ENCODE measurements around the gene RAB22A.
A peak's percentile ranks its signal among the peaks of the same experiment; 100 is the strongest.
"Not testable (repeated sequence)": the region's sequence is repeated elsewhere in the genome, so short reads cannot be mapped to it uniquely, and the experiment has no call there.

Gene RAB22A

DNA sequence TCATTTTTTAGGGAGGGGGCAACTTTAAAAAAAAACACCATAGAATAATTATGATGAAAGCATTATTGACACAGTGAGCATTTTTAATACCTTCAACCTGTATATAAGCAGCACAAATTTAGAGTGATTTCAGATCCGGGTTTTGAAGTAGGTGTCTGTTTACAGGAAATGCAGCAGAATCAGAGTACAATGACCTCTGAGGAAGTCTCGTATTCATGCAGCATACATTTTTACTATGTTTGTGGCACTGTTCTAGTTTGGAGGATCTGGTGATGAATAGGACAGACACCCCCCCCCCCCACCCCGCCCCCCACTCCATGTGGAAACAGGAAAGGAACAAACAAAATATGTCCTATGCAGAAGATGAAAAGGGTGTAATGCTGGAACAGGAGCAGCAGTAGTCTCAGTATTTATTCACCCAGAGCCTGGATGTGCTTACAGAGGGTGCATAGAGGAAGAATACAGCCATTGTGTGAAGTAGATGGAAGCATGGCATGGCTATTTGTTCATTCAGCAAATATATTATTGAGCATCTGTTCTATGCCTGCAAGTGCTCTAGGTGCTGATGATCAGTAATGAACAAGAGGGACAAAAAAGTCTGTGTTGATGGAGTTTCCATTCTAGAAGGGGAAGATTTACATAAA is 99.2 kb downstream of the RAB22A start:
- Histone ChIP-seq H3K4me2 (peak overlapping the region in 3 of 11 experiments; percentile 49 to 61 (median 51); a peak in 5 of 22 replicates), H3K4me3 (no peak overlapping the region), H3K36me3 (peaks cover 14 to 46% (median 32%) of the 10 kb centered on the region in 11 experiments), H3K9ac (no peak overlapping the region), H3K9me3 (replicated peaks in 1 of 11) (peaks cover 17 to 48% (median 45%) of the 10 kb centered on the region in 11 experiments; a peak in 20 of 22 replicates), H4K20me1 (peaks cover 30 to 79% (median 47%) of the 10 kb centered on the region in 11 experiments), H3K4me1 (peaks cover 0 to 40% (median 12%) of the 10 kb centered on the region in 10 experiments; a peak in 15 of 20 replicates), H3K27ac (no peak overlapping the region), H3K27me3 (no peaks in the 10 kb centered on the region)
- TF ChIP-seq Cebpa-rat (IDR thresholded peaks at IDR 0.05) = no peak

DNA sequence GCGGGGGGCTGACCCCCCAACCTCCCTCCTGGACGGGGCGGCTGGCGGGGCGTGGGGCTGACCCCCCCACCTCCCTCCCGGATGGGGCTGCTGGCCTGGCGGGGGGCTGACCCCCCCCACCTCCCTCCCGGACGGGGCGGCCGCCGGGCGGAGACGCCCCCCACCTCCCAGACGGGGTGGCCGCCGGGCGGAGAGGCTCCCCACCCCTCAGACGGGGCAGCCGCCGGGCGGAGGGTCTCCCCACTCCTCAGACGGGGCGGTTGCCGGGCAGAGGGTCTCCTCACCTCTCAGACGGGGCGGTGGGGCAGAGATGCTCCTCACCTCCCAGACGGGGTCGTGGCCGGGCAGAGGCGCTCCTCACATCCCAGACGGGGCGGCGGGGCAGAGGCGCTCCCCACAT is 104.7 kb downstream of the RAB22A start:
- H4K20me1 ChIP-seq = peaks cover 22 to 68% (median 39%) of the 10 kb centered on the region in 11 experiments; a peak in 19 of 22 replicates
- peaks cover 17 to 52% (median 45%) of the 10 kb centered on the region in 11 experiments; a peak in 20 of 22 replicates for H3K9me3 ChIP-seq (replicated peaks in 1 of 11)
- not testable (repeated sequence) for H3K27me3 ChIP-seq, H3K27ac ChIP-seq, H3K9ac ChIP-seq, H3K4me2 ChIP-seq, H3K4me3 ChIP-seq
- H3K36me3 ChIP-seq = peaks cover 32 to 67% (median 54%) of the 10 kb centered on the region in 11 experiments
- peaks cover 3 to 15% (median 11%) of the 10 kb centered on the region in 10 experiments; a peak in 12 of 20 replicates for H3K4me1 ChIP-seq

DNA sequence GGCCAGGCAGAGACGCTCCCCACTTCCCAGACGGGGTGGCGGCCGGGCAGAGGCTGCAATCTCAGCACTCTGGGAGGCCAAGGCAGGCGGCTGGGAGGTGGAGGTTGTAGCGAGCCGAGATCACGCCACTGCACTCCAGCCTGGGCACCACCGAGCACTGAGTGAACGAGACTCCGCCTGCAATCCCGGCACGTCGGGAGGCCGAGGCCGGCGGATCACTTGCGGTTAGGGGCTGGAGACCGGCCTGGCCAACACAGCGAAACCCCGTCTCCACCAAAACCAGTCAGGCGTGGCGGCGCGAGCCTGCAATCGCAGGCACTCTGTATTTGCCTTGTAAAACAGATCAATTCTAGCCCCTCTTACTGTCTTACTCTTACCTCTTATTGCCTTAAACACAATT is 105.3 kb downstream of the RAB22A start:
- H3K9ac ChIP-seq, H3K4me2 ChIP-seq: not testable (repeated sequence)

DNA sequence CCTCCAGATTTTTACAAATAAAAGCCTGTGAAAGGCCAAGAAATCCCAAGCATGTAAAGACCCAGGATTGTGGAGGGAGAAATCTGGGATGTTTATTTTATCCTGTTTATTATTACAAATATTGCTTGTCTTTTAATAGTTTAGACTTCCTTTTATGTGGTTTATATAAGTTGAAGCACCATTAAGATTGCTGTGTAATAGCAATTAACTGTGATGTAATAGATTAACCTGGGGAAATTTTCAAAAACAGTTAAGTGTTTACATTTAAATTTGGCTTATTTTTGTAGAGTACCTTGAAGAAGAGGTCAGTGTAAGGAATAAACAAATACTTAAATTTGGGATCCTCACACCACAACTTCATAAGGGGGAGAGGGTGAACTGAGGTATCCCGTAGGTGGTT is 106.5 kb downstream of the RAB22A start:
- TF ChIP-seq Cebpa-rat (IDR thresholded peaks at IDR 0.05) = no peak
- Histone ChIP-seq H3K27me3 (no peaks in the 10 kb centered on the region), H3K9me3 (replicated peaks in 1 of 11) (peaks cover 7 to 34% (median 30%) of the 10 kb centered on the region in 11 experiments; a peak in 20 of 22 replicates), H3K27ac (no peak overlapping the region), H3K9ac (no peak overlapping the region), H3K36me3 (peaks cover 43 to 68% (median 61%) of the 10 kb centered on the region in 11 experiments), H3K4me2 (peak overlapping the region in 7 of 11 experiments; percentile 2 to 40 (median 20); a peak in 3 of 22 replicates), H3K4me1 (peaks cover 3 to 15% (median 9%) of the 10 kb centered on the region in 10 experiments; a peak in 12 of 20 replicates), H3K4me3 (no peak overlapping the region), H4K20me1 (peaks cover 26 to 72% (median 51%) of the 10 kb centered on the region in 11 experiments; a peak in 19 of 22 replicates)

More for the DNA sequence above, 105.3 kb downstream of the RAB22A start:
- peaks cover 3 to 15% (median 9%) of the 10 kb centered on the region in 10 experiments; a peak in 12 of 20 replicates for H3K4me1 ChIP-seq
- H3K27ac ChIP-seq, H3K27me3 ChIP-seq, H3K4me3 ChIP-seq: not testable (repeated sequence)
- peaks cover 17 to 47% (median 43%) of the 10 kb centered on the region in 11 experiments; a peak in 20 of 22 replicates for H3K9me3 ChIP-seq (replicated peaks in 1 of 11)
- peaks cover 22 to 71% (median 43%) of the 10 kb centered on the region in 11 experiments; a peak in 19 of 22 replicates for H4K20me1 ChIP-seq
- peaks cover 37 to 68% (median 60%) of the 10 kb centered on the region in 11 experiments for H3K36me3 ChIP-seq

DNA sequence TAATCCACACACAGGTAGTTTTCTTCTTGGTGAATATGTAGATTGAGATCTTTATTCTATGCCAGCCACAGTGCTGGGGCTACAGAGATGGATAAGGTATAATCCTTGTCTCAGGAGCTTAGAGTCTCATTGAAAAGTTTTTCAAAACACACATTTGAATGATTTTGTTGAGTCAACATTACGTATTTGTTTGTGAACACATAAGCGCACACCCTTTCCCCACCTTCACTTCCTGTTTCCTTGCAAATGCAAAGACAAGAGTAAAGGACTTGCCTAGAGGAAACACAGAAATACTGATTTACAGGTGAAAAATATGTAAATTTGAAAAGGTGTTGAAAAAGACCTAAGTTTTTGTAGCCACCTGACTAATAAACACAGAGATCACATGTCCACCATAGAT is 107.3 kb downstream of the RAB22A start:
- Histone ChIP-seq H3K4me2 (peak overlapping the region in 3 of 11 experiments; percentile 2 to 22 (median 20); a peak in 3 of 22 replicates), H3K27me3 (no peaks in the 10 kb centered on the region), H3K9me3 (replicated peaks in 1 of 11) (peaks cover 0 to 26% (median 23%) of the 10 kb centered on the region in 11 experiments; a peak in 20 of 22 replicates), H3K36me3 (peaks cover 42 to 68% (median 61%) of the 10 kb centered on the region in 11 experiments), H3K4me3 (no peak overlapping the region), H3K4me1 (peaks cover 3 to 15% (median 9%) of the 10 kb centered on the region in 10 experiments; a peak in 12 of 20 replicates), H3K9ac (no peak overlapping the region), H4K20me1 (peaks cover 26 to 73% (median 55%) of the 10 kb centered on the region in 11 experiments; a peak in 19 of 22 replicates), H3K27ac (no peak overlapping the region)
- TF ChIP-seq Cebpa-rat (IDR thresholded peaks at IDR 0.05) = no peak

Data from BLaER1 treated with 17β-estradiol and CSF1 and Interleukin-3, amounts not matched to agents 10 nM and 100 nM (cell line).